Measurements from ENCODE around the gene DKK1.

The DKK1 gene

DNA sequence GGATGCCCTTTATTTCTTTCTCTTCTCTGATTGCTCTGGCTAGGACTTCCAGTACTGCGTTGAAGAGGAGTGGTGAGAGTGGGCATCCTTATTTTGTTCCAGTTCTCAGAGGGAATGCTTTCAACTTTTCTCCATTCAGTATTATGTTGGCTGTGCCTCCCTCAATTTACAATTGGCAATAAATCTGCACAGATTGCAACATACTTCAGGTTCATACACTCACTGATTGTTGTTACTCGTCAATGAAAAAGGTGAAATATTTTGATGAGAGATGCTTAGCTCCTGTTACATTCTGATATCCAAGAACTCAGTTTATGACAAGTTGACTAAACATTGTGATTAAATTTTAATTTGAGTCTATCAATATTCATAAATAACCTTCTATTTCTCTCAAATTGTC lies 37.9 kb upstream of the DKK1 start:
- Histone ChIP-seq H3K27ac (no peak overlapping the region), H3K36me3 (replicated peaks) (no peaks in the 10 kb centered on the region), H3K27me3 (replicated peaks) (no peaks in the 10 kb centered on the region), H3K4me3 (ENCODE audit: low read depth, low read length) (no peak overlapping the region)
- TF ChIP-seq CTCF (IDR thresholded peaks at IDR 0.05; ENCODE audit: low read depth, low read length, missing control alignments): no peak
- in situ Hi-C loops (cut with HindIII; ENCODE audit: low pct_ligation_motif_present, low sequenced_read_pairs): no loop called here
- no peak for DNase-seq

GRCh38 chr10:52276986-52277385 lies 37.1 kb upstream of the DKK1 start:
- no peaks in the 10 kb centered on the region for H3K36me3 ChIP-seq (replicated peaks)
- TF ChIP-seq CTCF (IDR thresholded peaks at IDR 0.05; ENCODE audit: low read depth, low read length, missing control alignments): no peak
- DNase-seq: no peak
- no peak overlapping the region for H3K4me3 ChIP-seq (ENCODE audit: low read depth, low read length)
- no peaks in the 10 kb centered on the region for H3K27me3 ChIP-seq (replicated peaks)
- H3K27ac ChIP-seq: no peak overlapping the region
- in situ Hi-C loops (cut with HindIII; ENCODE audit: low pct_ligation_motif_present, low sequenced_read_pairs): no loop called here

- Histone ChIP-seq H3K27me3 (replicated peaks) (no peaks in the 10 kb centered on the region), H3K4me3 (ENCODE audit: low read depth, low read length) (no peak overlapping the region), H3K27ac (no peak overlapping the region), H3K36me3 (replicated peaks) (no peaks in the 10 kb centered on the region)
- no peak for TF ChIP-seq CTCF (IDR thresholded peaks at IDR 0.05; ENCODE audit: low read depth, low read length, missing control alignments)
- in situ Hi-C loops (cut with HindIII; ENCODE audit: low pct_ligation_motif_present, low sequenced_read_pairs): no loop called here
- no peak for DNase-seq
These were observed 34.5 kb upstream of the DKK1 start for GRCh38 chr10:52279546-52279945.

DNA sequence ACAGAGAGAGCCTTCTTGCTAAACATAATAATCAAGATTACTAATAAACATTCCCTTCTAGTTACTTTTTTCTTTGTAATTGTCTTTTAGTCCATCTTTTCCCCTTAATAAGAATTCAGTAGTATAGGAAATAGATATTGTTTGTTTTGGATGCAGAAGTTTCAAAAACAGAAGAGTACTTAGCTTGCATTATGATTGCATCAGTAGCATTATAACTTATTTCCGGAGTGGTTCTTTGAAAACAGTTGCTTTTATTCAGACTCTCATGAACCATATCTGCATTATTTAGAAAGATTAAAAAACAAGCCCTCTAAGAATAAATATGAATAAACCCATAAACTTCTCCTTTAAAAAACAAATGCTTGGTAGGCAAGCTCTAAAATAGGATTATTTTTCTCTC lies 34.0 kb upstream of the DKK1 start:
- TF ChIP-seq CTCF (IDR thresholded peaks at IDR 0.05; ENCODE audit: low read depth, low read length, missing control alignments): no peak
- DNase-seq: no peak
- in situ Hi-C loops (cut with HindIII; ENCODE audit: low pct_ligation_motif_present, low sequenced_read_pairs): no loop called here
- no peak overlapping the region for H3K4me3 ChIP-seq (ENCODE audit: low read depth, low read length)
- no peaks in the 10 kb centered on the region for H3K36me3 ChIP-seq (replicated peaks)
- H3K27ac ChIP-seq: no peak overlapping the region
- no peaks in the 10 kb centered on the region for H3K27me3 ChIP-seq (replicated peaks)

GRCh38 chr10:52283174-52283573 lies 30.9 kb upstream of the DKK1 start:
- DNase-seq: peak; percentile 2
- no peak for TF ChIP-seq CTCF (IDR thresholded peaks at IDR 0.05; ENCODE audit: low read depth, low read length, missing control alignments)
- Histone ChIP-seq H3K27ac (no peak overlapping the region), H3K27me3 (replicated peaks) (no peaks in the 10 kb centered on the region), H3K36me3 (replicated peaks) (no peaks in the 10 kb centered on the region), H3K4me3 (ENCODE audit: low read depth, low read length) (no peak overlapping the region)
- in situ Hi-C loops (cut with HindIII; ENCODE audit: low pct_ligation_motif_present, low sequenced_read_pairs): no loop called here

DNA sequence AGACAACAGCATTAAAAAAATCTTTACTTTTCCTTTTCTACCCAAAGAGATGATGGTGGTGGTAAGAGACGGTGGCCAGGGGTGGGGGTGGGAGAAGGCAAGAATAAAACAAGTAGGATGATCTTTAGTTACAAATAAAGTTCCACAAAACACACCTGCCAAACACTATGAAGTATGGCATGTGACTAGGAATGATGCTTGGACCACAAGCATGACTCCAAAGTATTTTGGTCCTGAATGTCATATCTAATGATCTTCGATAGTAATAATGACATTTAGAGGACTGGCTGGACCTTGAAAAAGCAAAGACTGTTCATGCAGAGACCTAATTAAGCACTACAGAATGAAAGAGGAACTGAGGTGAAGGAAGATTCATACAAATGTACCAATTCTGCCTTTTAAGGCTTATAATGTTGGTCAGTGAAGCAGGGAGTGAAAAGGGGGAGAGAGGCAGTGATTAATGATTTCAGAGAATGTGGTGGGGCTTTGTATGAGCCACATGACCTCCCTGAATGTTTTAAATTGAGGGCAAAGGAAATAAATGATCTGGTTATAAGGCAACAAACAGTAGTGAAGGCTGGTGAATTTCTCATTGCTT lies 29.6 kb upstream of the DKK1 start:
- Histone ChIP-seq H3K4me3 (ENCODE audit: low read depth, low read length) (no peak overlapping the region), H3K27ac (no peak overlapping the region), H3K36me3 (replicated peaks) (no peaks in the 10 kb centered on the region), H3K27me3 (replicated peaks) (no peaks in the 10 kb centered on the region)
- in situ Hi-C loops (cut with HindIII; ENCODE audit: low pct_ligation_motif_present, low sequenced_read_pairs): no loop called here
- no peak for TF ChIP-seq CTCF (IDR thresholded peaks at IDR 0.05; ENCODE audit: low read depth, low read length, missing control alignments)
- no peak for DNase-seq

Data from brain microvascular endothelial cell (primary cell).